NCI-H2196 treated with DMSO at 0.1 percent for 48 hours (cell line): ENCODE data around the gene CHST8.

Experiments used
- DNase-seq: peaks from one replicate; lab custom pipeline; 2025; ENCODE audit not compliant: unreplicated experiment; lab: John Stamatoyannopoulos, UW

Gene CHST8

DNA sequence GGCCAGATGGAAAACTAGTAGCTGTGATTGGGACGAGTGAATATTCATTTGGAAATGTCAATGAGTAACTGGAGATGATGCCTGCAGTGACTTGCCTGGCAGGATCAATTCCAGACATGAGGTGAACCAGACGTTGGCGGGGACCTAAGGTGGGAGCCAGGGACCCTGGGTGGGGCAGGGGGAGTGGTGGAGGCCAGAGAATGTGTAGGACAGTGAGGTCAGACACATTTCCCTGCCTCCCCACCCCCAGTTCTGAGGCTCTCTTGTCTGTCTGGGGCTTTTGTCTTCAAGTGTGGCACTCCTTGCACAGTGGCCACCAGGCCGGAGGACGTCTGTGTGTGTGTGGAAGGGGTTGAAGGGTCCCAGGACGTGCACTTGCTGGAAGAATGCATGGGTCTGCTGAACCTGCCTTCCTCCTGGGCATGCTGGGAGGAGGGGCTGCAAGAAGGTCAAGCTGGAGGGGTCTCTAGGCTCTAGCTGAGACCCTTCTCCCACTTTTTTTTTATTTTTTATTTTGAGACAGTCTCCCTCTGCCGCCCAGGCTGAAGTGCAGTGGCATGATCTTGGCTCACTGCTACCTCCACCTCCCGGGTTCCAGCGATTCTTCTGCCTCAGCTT lies 51.6 kb downstream of the CHST8 start:
- no peak for DNase-seq

DNA sequence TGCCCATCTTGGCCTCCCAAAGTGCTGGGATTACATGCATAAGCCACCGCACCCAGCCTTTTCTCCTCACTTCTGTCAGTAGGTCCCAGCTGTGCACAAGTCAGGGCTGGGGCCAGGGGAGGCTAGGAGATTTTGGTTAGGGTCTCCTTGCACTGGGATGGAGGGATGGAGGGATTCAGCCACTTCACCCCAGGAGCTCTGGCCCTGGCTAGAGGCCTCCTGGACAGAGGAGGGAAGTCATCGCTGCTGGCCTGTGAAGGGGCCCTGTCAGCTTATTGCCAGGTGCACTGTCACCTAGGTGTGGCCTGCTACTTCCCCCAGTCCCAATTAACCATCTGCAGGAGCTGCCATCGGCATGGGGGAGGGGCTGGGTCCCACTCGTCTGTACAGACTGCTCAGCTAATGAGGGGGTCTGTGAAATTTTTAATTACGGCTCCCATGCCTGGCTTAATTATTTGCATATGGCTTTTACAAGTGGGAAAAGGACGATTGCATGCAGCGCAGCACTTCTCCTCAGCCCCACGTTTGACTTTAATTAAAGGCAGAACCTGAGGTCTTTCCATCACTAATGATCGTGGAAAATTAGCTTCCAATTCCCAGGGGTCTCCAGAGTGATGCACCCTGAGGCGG lies 52.4 kb downstream of the CHST8 start:
- DNase-seq, result no peak

DNA sequence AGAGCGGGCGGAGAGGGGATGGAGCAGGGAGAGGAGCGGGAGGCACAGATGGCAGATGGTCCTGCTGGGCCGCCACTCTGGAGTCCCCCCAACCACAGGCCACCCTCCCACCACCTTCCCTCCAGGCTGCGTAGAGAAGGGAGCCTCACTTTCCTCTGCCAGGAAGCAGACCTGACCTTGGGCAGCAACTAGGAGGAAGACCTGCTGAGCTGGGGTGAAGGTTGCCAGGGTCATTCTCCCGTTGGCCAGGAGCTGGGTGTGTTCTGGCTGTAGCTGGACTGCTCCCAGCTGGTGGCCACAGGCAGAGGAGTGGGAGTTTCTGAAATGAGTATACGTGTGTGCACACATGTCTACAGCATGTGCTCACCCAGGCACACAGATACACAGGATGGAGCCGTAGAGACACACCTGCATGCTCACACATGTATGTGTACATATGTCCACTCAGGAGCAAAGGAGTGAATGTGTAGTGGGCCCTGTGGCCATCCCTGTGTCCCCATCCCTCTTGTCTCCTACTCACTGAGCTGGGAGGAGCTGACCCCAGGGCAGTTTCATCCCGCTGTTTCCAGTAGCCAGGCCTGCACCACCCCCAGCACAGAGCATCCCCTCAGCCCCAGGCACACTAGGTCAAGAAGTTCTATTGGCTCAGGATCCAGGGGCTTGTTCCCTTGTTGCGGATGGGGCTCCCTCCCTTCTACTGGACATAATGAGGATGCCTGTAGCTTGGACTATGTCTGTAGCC lies 53.0 kb downstream of the CHST8 start:
- DNase-seq, result no peak

DNA sequence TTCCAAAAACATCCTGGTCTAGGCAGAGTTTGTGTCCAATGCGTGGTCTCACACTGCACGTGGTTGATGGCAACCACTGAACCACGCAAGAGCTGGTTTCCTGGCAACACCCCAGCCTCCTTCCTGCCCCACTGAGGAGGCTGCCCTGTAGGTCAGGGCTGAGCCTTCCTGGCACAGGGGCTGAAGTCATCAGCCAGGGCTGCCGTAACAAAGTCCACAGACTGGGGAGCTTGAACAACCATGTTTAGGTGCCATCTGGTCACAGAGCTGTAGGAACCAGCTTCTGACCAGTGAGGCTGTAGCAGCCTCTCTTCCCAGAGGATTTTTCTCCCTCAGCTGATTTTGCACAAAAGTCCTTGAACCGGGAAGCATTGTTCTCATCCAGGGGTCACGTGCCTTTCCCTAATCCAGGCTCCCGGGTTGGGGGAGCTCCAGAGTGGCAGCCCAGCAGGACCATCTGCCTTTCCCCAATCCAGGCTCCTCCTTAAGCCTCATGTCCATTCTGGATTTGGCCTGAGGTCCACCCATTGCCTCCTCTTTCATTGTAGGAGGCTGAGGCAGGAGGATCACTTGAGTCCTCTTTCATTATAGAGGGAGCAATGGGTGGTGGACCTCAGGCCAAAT lies 53.9 kb downstream of the CHST8 start:
- no peak for DNase-seq

DNA sequence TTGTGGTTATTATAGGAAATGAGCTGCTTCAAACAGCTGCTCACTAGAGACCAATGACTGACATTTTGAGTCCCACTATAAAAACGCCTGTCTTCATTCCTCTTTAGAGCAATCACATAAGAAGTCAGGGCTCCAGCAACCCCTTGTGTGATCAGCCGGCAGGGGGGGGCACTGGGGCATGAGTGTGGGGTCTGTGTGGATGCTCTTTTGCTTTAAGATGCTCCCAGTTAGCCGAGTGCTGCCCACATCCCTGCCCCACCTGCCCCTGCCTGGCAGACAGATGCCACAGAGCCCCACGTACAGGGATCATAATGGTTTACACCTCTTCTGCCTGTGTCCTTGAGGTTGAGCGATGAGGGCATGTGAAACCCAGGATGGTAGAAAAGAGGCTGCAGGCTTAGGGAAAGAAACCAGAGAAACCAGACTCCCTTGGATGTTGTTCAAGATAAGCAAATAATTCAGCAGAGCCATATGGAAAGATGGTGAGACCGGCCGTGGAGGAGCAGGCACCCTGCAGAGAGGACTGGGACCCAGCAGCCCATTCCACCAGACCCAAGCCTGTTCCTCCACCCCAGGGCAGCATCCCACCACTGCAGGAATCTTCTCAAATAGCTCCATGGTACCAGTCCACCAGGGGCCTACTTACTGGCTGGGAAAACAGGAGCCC lies 55.4 kb downstream of the CHST8 start:
- DNase-seq, result peak; percentile 7

DNA sequence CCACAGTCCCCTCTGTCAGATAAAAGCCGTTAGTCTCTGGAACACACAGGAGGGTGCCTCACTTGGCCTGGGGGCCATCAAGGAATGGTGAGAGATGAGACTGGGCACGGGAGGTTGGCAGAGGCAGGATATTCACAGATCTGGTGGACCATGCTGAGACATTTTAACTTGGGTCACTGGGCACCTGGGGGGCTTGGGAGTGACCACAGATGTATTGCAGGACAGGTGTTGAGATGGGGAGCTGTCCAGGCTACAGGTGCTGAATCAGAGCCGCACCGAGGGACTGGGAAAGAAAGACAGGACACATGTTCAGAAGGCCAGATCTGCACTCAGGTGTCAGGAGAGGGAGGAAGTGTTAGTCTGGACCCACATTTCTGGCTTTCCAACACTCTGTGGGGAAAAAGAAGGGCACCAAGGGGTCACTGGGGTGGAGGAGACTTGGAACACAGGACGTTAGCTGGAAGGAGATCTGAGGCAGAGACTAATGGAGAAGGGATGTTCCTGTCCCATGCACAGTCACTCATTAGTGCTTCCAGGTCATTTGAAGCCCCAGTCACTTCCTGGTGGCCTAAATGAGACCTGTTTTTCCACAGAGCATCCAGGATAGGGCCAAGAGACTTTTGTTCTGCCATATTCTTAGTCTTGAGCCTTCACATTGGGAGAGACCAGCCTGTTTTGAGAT lies 56.1 kb downstream of the CHST8 start:
- DNase-seq, result no peak

DNA sequence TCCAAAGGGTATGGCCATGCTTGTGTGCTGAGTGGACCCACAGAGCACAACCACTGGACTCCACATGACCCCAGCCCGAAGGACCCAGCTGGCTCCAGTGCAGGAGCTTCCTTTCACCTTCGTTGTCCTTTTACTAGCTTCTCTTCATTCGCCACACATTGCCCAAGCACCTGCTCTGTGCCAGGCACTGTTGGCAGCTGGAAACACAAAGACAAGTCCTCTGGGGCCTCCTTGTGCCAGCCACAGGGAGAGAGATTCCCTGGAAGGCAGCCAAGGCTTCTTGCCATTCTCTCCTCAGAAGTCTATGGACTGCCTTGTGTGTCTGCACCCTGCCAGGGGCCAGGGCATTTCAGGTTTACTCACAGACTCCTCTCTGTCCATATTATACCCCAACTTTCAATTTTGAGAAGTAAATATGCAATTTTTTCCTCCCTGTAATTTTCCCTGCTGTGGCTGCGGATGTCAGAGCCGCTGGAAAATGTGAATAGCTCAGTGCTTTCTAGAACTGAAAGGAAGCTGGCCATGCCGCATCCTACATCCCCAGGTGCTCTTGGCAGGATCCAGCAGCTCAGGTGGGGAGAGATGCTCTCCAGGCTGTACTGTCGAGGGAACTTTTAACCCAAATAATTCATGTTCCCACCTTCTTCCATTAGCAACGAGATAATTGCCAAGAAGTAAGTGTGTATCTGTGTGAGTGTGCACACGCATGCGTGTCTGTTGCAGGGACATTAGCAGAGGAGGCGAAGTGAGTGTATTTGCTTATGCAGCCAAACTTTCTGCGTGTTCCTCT lies 57.2 kb downstream of the CHST8 start:
- peak; percentile 89 for DNase-seq

DNA sequence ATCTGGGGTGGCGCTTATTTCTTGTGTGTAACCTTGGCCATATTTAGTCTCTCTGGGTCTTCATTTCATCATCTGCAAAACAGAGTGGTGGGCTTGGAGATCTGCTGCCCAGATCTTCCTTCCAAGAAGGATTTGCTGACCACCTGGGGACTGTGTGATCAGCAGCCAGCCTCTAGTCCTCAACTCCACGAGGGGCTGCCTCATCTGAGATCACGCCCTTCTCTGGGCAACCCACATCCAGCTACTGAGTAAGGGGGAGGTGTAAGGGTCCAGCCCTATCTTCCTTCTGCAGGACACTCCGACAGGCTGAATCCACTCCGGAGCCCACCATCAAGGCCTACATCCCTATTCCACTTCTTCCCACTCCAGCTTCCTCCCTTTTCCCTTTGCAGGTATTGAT lies 57.9 kb downstream of the CHST8 start:
- DNase-seq, result no peak

DNA sequence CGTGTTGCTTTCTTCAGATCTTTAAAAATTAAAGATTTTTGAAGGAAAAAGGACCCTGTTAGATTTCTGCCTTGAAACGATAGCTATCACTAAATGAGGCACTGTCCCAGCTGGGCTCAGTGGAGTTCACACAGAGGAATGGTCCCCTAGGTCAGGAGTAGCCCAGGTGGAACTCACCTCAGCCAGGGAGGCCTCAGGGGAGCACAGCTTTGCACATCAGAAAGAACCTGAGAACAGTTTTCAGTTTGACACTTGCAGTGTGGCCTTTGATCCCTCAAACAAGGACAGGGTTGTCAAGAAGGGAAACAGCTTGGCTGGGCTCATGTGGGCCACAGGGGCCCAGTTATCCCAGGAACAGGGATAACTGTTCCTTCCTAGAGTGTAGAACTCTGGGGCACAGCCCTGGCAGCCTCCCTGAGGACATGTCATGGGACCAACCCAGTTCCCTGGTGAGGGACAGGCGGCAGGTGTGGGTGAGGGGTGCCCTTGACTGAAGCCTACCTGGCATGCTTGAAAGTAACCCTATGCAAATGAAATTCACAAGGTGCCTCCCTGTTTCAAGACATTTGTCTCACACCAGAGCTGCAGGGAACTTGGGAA lies 59.4 kb downstream of the CHST8 start:
- DNase-seq, result no peak

DNA sequence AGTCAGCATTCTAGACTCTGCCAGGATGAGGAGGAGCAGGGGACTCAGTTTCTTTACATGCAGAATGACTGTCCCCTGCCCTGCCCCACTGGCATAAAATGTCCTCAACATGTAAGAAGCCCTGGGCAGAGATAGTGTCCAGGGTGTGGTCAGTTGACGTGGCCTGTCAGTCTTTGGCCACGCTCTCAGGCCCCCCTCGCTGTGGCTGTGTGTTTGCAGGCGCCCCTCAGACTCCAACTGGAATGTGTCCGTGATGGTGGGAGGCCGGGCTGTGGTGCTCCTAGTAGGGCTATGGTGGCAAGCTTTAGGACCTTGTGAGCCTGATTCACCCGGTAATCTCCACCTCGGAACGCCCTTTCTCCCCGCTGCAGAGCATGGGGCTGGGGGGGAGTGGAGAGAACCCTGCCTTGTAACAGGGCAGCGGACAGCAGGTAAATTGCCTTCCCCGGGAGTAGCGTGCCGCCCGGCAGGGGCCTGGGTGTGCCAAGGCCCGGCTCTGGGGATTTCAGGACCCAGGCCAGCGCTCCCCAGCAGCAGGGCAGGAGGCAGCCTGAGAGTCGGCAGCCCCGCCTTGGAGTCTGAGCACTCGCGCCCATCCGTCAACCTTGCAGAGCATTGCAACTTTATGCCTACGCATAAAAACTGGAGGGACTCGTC lies 62.3 kb downstream of the CHST8 start:
- no peak for DNase-seq

DNA sequence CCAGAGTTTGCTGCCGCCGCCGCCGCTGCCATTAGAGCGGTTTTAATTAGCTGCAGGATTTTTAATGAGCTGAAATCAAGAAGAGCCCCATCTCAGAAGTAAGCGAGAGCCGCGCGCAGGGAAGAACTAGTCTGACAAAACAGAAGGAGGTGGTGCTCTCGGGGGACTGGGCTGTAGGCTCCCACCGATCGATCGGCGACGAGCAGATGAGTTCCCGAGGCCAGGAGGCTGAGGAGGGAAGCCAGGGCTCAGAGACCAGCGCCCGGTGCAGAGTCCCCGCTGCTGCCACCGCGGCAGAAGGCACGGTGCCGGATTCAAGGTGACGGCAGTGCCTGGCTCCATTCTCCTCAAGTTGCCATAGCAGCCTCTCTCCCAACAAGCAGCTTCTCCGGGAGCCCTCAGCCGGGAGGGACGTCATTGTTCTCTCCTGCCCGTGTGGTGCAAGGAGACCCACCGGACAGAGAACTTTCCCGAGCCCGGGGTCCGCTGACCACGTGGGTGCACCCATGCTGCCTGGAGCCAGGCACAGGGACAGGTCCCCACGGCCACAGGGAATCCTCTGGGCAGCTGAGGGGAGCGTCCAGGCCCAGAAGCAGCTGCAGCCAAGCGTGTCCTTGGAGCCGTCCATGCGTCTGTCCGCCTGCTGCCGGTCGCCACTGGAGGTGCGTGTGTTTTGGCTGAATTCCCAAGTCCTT lies 62.9 kb downstream of the CHST8 start:
- peak; percentile 6 for DNase-seq

DNA sequence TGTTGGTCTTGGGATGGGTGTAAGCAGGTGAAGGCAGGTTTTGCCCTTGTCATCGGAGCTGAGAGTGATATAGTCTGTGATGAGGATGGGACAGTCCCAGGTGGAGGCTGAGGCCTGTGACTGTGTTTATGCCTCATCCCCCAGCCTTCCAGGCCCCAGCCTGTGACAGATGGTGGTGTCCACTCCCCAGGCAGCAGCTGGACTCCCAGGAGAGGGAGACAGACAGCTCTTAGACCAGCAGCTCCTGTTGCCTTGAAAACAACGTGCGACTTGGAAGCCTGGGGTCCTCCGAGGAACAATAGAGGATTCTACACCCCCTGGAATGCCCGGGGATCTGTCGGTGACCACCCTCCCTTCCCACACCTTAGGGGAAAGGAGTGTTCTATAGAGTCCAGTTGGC lies 63.8 kb downstream of the CHST8 start:
- DNase-seq, result no peak

DNA sequence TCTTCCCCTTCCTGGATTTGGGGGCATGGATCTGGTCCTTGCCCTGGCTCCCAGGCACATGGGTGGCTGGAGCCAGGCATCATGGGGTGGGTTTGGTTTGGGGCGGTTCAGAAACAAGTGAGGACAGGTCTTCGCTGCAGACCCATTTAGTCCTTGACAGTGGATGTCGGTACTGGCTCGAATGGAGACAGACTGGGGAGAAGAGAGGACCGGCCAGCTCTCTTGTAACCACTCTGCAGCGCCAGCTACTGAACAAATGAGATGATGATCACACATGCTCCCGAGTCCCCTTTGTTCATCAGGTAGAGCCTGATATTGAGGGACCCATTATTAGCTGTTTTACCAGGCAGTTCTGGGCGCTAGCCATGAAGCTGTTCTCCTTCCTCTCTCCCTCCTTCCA lies 64.5 kb downstream of the CHST8 start:
- DNase-seq, result no peak

DNA sequence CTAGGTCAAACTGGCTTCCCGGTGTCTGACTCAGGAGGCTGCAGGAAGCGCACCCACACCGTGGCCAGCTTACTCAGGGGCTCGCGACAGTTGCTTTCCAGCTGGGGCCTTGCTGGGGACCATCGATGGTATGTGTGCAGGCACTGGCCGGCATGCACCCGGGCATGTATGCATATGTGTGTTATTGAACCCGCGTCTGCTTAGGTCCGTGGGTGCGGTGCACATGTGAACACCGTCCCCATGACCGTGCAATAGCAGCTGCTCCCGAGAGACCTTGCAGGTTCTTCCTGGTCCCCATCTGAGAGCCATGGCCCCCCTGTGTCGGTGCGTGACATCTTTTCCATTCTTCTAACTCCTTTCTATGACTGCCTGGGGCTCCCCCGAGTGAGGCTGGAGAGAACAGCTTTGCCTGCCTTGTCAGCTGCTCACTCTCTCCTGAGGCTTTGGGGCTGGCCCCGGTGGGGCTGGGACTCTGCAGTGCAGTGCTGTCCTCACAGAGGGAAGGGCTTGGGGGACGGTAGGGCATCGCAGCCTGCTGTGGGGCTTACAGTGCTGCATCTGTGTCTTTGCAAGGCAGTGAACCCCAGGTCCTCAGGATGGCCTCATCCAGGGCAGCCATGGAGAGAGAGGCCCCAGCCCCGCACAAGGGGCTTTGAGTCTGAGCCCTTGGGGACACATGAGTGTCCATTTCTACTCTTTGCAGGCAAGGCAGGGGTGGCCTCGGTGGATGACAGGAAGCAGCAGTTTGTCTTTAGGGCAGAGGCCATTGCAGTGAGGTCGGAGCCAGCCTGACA lies 65.1 kb downstream of the CHST8 start:
- no peak for DNase-seq

DNA sequence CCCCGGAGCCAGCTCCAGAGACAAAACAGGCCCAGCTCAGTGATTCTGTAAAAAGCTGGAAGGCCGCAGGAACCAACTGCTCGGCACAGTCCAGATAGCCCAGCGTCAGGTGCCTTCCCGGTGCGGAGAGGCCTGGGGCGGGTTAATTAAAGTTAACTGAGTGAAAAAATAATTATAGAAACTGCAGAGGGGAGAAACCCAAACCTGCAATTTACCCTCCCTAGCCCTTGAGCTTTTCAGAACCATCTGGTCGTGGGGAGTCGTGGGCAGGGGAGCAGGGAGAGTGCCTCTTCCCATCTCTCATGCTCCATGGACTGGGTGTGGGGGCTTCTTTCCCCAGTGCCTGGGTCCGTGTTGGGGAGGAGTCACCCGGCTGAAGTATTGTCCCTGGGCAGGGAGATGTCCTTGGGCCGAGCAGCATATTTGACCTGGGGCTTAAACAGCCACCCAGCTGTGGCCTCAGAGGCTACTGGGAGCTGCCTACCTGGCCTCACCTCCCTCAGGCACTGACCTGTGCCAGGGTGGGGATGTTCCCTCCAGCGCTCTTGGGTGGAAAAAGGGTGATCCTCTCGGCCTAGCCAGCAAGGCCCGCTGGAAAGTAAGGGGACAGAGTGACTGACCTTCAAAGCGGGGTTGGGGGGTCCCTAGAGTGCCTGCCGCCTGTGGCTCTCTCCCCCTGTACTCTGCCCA lies 65.9 kb downstream of the CHST8 start:
- DNase-seq, result no peak

DNA sequence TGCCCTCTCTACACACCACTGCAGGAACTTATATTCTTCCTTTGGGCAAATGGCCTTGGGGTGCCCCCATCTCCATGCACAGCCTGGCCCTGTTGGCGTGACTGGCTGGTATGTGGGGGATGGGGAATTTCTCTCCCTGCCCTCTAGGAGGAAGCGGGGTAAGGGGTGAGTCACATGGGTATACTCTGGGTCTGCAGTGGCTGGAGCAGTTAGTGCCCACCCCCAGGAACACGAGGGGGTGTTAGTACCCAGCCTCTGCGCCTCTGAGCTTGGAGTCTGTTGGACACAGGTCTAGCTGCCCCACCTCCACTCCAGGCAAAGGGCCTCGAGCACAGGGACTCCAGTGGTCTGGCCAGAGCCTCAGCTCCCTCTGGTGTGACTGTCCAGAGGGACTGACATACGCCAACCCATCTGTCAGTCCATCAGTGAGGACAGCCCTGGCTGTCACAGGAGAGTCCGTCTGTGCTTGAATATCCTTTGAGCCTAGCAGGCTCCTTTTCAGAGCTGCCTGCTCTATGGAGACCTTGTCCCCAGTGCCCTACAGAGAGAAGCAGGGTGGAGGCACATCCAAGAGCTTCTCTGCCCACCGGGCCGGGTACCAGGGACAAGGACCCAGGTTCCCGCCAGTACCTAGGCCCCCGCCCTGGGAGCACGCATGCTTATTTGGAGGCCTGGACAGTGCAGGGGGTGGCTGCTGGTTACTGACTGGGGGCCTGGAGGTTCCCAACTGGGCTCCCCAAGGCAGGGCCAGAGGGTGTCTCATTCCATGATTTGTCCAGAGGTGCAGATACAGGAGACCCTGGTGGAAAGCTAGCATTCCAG lies 66.6 kb downstream of the CHST8 start:
- no peak for DNase-seq
